ENCODE results near the gene GALNT14.
"Not testable (repeated sequence)": the region's sequence is repeated elsewhere in the genome, so short reads cannot be mapped to it uniquely, and the experiment has no call there.

GALNT14 gene, protein sequence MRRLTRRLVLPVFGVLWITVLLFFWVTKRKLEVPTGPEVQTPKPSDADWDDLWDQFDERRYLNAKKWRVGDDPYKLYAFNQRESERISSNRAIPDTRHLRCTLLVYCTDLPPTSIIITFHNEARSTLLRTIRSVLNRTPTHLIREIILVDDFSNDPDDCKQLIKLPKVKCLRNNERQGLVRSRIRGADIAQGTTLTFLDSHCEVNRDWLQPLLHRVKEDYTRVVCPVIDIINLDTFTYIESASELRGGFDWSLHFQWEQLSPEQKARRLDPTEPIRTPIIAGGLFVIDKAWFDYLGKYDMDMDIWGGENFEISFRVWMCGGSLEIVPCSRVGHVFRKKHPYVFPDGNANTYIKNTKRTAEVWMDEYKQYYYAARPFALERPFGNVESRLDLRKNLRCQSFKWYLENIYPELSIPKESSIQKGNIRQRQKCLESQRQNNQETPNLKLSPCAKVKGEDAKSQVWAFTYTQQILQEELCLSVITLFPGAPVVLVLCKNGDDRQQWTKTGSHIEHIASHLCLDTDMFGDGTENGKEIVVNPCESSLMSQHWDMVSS

DNA sequence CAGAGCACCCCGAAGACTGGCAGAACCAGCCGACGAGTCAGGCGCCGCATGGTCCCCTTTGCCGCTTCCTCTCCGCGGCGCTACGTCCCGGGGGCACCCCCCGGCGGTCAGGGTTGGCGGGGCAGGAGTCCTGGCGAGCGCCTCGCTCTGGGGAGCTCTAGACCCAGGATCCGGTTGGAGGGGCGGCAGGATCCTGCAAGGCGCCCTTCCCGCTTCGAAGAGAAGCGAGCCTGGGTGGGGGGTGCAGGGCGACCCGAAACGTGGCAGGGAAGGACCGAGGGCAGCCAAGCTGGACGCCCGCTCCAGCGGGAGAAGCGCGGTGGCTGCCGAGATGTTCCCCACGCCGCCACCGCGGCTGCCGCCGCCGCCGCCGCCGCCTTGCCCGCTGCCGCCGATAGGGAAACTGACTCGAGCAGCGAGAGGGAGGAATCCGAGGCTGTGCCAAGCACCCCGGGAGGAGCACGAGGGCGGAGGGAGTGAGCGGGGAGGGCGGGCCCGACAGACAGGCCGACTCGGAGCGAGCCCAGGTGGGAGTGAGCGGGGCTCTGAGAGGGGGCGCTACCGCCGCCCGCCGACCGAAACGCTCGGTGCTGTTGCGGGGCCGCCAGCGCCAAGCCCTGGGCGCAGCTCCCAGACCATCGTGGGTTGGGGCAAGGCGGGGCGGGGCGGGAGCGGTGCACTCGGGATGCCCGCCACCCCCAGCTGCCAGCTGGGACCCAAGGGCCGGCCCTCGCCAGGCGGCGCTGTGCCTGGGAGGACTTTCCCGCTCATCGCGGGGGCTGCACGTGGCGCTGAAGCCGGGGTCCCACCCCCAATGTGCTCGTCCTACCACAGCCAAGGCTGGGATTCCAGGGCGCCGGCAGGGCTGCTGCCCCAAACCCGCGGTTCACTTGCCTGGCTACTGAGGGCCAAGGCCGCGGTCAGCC lies at the start of gene GALNT14:
Gene GALNT14, minus strand, starts transcription at position 404 of the 926 bp plus-strand sequence. Its CDS starts 354 bp downstream, at position 50.
- DNase-seq, result no peak

DNA sequence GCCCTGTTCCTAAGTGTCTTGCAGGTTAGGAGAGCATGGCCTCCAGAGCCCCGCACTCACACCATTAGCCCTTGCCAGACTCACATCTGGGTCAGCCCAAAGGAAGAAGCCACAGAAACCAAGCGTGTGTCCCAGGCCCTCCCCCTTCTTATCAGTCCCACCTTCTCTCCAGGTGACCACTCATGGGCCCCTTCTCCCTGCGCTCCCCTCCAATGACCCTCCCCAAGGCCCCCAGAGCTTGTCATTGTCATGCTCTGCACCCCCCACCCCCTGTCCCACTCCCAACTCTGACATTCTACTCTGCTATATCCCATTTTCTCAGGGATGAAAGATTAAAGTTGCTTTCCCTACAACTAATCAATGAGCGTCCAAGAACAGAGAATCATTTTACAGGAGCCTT lies 48.9 kb upstream of the GALNT14 start:
- DNase-seq, result no peak

DNA sequence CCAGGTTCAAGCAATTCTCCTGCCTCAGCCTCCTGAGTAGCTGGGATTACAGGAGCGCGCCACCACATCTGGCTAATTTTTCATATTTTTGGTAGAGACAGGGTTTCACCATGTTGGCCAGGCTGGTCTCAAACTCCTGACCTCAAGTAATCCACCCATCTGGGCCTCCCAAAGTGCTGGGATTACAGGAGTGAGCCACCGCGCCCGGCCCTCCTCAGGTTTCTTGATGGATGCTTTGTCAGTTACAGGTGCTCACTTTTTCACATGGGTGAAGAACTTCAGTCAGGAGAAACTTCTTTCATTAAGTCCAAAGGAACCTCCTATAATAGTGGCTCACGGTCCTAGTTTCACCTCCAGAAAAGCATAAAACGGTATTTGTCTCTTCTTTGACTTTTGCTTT lies 45.7 kb upstream of the GALNT14 start:
- DNase-seq, result not testable (repeated sequence)

DNA sequence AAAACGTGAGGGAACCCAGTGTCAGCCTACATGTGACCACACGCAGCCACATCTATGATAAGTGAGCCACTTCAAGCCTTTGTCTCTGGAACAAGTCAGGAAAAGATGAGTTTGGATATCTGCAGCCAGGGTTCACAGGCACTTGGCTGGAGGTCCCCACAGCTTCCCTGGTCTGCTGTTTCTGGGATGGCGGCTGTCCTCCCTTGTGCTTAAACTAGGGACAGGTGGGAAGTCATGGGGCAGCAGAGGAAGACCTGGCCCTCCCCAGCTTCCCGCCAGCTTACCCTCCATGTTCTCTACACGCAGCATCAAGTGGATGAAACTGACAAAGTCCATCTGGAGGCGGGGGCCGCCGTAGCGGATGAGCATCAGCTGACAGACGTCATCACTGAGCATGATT lies 38.5 kb upstream of the GALNT14 start:
- no peak for DNase-seq

DNA sequence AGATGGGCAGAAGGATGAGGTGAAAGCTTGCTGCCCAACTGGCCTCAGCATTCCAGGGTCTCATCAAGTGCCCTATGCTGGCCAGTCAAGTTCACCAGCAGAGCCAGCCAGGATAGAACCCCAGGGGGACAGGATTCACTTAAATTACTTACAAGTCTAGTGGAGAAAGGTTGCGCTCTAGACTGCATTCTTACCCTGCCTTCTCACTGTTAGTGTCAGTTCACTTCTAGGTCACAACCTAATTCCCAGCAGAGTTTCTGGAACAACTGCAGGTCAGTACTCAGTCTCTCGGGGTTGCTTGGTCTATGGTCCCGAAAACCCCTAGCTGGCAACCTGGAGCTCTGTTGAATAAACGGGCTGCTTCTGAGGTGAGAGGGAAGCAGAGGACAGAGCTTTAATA lies 32.9 kb upstream of the GALNT14 start:
- no peak for DNase-seq

DNA sequence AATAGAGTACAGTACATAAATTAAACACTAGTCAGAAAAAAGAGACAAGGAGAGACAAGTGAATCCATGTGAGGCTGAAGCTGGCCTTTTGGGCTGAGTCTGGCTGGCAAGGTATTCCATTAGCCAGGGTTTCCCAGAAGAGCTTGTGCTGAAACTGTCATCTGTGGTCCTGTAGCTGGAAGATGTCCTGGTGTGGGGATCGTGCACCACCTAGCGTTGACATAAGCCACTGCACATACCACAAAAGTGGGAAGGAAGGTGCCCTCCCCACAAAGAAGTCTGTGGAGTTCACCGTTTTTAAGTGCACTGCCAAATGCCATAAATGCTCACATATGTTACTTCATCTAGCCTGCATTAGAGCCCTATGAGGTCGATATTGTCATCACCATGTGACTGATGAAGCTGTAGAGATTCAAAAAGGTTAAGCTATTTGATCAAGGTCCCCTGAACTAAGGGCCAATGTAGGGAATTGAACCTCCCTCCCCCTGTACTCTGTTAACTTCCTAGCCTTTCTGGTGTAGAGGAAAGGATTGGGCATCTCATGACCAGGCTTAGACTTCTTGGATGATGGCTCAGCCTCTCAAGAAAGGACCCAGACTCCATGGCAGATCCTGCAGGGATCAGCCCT lies 31.9 kb upstream of the GALNT14 start:
- DNase-seq, result peak; percentile 12 to 18

DNA sequence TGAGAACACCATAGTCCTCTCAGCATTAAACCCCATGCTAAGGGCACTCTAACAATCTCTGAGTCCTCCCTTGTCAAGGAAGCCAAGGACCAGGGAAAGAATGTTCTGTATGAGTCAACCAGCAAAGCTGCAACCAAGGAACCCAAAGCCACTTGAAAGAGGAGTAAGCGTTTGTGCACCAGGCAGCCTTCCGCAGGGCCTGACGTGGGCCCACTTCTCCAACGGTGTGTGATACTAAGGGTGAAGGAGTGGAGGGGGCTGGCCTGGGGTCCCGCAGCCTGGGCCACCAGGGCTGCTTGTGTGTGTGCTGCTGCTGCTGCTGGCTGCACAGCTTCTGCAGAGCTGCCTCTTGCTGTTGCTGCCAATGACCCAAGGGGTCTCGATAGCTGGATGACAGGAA lies 30.1 kb upstream of the GALNT14 start:
- no peak for DNase-seq

DNA sequence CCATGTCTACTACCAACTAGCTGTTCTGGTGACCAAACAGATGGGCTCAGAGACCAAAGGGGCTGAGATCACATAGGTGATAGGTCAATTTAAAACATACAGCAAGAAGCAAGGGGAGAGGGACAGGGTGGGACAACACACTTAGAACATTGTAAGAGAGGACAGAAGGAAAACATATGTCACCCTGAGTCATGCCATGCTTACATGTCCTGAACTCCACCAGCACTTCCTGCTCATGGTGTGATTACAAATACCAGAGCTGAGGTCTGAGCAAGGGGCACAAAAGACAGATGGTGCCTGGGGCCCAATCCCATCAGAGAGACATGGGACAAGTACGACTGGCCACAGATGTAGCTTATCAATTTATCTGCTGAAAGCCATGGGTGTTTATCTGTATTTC lies 28.7 kb upstream of the GALNT14 start:
- no peak for DNase-seq

DNA sequence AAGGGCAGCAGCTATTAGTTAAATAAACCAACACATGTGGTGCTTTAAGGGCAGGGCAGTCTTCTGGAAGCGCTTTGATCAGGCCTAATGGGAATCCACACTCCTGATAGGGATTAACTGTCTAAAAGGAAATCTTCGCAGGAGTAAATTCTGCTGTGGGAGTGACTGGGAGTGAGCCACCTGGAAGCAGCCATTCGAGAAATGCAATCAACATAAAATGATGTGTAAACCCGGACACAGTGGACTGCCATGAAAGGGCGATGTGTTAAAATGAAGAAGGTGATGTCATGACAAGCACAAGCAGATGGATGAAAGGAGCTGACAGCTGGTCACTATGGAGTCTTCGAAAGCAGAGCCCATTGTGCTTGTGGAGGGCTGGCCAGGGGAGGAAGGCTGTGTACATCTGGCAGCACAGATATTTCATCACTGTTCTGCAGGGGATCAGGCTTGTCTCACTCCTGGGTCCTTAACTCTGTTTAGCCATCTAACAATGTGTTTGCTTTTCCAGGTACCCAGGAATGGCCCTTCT lies 24.8 kb upstream of the GALNT14 start:
- no peak for DNase-seq

DNA sequence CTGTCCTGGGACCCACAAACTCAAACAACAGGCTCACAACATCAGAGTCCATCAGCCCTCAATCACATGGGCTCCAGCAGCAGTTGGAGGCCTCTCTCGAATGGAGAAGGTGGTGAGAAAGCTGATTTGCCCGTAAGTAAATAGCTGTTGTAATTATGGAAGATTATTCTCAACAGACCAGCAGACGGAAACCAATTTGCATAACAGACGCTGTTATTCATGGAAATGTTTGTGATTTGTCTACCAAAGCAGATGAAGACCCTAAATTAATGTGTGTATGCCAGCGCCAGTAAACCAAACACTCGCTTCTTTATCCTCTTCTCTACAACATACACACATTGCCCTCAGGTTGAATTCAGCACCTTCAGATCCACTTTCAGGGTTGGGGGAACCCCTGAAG lies 23.4 kb upstream of the GALNT14 start:
- DNase-seq, result no peak

DNA sequence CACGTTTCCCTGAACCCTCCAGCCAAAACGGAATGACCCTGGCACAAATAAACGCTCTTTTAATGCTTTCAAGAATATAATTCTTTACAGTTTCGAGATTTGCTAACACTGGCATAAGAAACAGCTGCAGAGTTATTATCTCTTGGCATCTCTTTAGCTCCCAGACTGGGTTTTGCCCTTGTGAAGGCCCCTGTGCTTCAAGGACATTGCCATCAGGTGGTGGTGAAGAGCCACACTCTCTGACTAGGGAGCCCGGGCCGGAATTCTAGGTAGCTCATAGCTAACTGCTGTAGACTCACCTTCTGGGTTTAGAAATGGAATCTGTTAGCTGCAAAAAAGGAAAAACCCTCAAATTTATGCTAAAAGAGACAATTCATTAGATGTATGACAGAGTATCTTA lies 13.3 kb upstream of the GALNT14 start:
- no peak for DNase-seq

DNA sequence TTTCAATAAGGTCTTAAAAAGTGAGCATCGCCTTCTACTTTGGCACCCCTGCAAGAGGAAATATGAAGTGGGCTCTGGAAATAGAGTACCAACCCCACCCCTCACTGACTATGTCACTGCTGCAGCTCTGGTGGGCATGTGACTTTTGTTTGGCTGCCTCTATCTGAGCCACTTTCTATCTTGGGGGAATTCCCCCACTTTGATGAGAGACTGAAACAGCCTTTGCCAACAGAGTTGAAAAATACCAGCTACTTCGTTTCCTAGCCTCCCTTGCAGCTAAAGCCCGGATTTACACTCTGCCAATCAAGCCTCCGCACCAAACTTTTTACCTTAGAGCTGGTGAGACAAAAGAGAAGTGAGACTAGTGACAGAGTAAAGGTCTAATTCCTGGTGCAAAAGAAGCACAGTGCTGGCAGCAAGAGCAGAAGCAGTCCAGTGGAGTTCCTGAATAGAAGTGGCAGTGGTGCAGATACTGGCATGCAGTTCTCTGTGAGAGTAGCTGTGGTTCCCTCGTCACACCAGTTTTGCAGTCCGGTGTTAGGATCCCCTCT lies 12.0 kb upstream of the GALNT14 start:
- DNase-seq, result no peak

DNA sequence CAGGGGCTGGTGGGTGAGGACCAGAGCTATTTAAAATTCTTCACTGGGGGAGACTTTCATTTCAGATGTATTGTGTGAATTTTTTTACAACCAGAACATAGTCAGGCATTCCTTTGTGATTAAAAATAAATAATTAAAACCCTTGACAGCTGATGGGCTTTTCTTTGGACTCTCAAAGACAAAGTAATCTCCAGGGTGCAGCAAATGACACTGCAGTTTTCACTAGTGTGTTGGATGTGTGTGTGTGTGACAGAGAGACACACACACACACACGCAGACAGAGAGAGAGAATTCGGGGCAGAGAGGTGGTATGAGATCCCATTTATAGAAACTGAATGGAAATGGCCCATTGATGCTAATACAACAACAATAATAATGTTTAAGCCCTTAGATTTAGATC lies 10.3 kb upstream of the GALNT14 start:
- no peak for DNase-seq

DNA sequence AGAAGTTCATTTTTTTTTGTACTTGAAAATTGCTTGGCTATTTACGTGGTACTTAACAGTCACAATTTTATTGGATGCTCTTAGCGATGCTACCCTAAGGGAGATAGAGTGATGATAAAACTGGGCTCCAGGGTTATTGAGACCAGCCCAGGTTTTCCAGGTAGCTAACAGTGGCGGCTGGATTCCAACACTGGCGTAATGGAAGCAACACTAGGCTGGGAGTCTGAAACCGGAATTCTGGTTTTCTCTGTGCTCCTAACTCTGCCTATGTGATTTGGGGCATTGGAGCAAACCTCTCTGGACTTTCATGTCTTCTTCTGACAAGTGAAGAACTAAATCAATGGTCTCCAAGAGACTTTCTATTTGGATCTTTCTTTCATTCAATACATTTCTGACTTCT lies 9.4 kb upstream of the GALNT14 start:
- no peak for DNase-seq

DNA sequence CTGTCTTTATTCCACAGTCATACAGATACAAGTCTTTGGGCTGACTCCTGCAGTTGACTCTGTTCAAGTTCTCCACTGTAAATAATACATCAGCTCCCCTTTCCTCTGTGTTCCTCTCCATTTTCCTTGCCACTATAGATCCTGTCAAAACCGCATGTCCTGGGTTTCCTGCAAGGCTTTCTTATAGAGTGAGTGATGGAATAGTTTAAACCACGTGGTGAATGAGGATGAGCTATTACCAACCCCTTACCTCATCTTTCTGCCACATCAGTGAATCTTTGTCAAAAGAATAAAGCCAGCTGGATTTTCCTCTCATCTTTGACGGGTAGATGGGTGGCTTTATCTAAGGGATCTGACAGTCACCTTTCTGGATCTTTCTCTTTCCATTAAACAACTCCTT lies 3.9 kb upstream of the GALNT14 start:
- no peak for DNase-seq

DNA sequence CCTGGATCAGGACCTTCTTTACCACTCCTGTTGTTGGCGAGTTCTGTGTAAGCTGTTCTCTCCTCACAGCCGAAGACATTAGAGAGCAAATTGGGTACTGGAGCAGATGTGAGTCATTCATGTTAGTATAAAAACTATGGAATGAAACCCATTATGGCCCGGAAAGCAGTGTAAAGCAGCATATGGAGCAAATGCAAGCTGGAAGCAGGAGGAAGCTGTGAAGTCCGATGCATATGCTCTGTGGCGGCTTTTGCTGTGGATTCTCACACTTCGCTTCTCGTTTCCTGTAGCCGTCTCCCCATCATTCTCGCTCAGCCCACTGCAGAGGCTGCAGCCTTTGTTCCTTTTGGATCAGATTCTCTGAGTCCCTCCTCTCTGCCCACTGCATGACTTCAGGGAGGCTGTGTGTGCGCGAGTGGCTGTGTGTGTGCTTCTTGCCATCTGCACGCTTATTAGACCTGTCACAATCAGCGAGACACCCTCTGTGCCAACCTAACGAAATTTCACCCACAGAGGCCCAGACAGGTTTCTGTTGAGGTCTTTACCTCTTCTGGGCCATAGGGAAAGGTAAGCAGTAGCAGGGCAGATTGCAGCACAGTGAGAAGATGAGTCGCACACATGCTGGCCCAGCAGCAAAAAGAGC lies 3.3 kb upstream of the GALNT14 start:
- DNase-seq, result no peak

DNA sequence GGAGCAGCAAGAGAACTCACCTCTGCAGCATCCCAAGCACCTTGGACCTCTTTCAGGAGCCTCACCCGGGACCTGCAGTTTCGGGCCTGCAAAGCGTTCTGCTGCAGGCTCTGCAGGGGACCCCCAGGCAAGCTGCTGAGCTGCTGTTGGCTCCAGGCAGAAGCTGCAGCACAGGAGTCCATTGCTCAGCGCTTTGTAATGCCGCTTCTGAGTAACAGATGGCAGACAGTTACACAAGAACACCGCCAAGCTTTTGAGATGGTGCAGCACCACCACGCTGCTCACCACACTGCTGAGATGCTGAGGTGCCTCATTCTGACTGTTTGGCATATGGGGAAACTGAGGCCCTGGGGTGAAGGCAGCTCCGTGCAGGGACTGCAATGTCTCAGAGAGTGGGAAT lies 1.9 kb upstream of the GALNT14 start:
- no peak for DNase-seq

DNA sequence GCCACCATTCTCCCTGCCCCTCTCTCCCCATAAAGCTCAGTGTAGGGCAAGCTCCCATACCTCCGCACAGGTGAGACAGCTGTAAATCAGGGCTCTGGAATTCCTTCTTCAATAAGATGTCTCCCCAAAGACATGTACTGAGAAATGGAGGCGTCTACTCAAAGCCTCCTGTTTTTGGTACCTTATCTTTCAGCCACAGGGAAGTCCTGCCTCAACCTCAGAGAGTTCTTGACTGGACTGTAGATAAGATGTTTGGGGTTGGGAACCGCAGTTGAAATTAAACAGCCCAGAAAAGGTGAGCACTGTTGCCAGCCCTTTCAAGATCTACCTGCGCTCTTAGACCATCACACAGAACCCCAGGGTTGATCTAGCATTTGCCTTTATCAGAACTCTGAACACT lies 1.4 kb upstream of the GALNT14 start:
- DNase-seq, result no peak

DNA sequence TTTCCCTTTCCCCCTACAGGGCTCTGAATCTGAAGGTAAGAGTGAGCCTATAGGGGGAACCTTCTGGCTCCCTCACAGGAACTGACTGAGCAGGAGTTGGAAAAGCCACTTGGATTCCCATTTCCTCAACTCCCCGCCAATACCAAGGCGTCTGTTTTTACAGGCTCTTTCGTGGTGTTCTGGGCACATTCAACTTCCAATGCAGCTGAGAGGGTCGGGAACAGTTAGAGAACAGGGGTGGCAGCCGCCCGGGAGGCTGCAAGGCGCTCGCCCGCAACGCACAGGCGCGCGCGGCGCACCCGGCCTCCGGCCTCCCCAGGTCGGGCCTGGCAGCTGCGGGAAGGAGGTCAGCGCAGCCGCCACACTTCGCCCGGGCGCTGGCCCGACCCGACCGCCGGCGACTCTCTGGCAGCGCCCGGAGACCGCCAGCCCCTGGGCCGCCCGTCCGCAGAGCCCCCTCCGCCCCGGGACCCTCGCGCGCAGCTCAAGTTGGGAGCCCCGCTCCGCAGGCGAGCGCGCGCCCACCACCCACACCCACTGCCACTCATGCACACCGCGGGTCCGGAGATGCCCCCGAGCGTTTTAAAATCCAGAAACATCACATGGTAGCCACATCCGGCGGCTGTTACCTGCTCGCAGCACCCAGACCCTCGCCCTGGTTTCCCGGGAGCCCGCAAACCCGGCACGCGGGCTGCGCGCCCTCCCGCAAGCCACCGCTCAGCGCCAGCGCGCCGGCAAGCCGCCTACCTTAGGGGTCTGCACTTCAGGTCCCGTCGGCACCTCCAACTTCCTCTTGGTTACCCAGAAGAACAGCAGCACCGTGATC lies 816 bp downstream of the GALNT14 start:
- DNase-seq, result no peak

DNA sequence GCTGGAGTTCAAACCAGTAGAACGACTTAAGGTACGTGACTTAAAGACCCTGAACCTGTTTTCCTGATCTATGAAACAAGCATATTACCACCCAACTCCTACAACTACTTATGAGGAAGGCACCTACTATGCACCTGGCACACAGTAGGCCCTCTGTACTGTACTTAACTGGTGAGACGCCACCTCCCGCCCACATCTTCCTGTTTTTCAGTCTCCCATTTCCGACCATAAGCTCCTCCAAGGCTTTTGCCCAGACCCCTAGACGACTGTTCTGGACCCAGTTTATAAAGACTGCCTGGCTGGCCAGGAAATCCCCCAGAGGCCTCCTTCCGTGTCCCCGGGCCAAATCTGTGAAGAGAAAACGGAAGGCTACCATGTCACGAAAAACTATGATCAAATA lies 1.5 kb downstream of the GALNT14 start:
- DNase-seq, result no peak

DNA sequence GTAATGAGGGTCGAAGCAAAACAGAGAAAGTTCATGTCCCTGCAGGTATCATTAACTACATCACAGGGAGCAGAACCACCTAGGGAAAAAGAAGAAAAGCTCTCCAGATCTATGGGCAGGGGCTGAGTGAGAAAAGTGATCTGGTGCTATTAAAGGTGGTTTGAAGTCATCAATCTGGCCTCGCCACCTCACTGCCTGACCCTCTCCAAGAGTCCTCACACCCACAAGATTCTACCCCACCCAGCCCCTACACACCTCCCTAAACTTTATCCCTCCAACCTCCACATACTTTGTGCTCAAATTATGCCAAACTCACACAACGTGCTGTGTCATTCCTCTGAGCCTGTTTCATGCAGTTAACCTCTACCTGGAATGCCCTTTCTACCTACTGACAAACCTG lies 2.2 kb downstream of the GALNT14 start:
- DNase-seq, result no peak

All from activated CD4-positive, alpha-beta T cell treated with anti-CD3 and anti-CD28 coated beads, Interleukin-2, amount 50 U/mL, for 4 hours (primary cell).